GM19455 (cell line): ENCODE measurements around the gene MPPE1.
"Not testable (repeated sequence)": the region's sequence is repeated elsewhere in the genome, so short reads cannot be mapped to it uniquely, and the experiment has no call there.

Source experiments
- ATAC-seq: cut with Tn5 transposase; IDR thresholded peaks from one replicate; pipeline ENCODE4 v1.9.1; 2021; ENCODE audit not compliant: unreplicated experiment

The MPPE1 gene

DNA sequence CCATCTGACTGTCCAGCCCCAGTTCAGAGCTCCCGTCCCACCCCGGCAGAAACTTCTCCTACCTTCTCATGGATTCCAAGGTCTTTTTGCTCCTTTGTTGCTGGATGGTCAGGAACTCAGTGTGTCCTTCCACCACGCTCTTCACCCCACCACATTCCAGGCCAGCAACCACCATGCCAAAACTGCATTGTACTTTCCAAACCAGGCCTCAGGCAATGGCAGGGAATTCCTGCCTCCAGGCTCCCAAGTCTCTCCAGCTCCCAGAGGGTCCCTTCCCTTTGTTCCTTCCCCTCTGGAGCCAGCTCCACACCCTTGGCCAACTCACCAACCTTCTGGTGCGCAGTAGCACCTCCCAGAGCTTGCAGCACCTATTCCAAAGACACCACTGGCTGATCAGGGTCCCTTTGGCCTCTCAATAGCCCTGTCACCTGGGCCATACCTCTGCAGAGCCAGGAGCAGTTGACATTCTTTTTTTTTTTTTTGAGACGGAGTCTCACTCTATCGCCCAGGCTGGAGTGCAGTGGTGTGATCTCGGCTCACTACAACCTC is 48.8 kb downstream of the MPPE1 start:
- ATAC-seq, result no peak

DNA sequence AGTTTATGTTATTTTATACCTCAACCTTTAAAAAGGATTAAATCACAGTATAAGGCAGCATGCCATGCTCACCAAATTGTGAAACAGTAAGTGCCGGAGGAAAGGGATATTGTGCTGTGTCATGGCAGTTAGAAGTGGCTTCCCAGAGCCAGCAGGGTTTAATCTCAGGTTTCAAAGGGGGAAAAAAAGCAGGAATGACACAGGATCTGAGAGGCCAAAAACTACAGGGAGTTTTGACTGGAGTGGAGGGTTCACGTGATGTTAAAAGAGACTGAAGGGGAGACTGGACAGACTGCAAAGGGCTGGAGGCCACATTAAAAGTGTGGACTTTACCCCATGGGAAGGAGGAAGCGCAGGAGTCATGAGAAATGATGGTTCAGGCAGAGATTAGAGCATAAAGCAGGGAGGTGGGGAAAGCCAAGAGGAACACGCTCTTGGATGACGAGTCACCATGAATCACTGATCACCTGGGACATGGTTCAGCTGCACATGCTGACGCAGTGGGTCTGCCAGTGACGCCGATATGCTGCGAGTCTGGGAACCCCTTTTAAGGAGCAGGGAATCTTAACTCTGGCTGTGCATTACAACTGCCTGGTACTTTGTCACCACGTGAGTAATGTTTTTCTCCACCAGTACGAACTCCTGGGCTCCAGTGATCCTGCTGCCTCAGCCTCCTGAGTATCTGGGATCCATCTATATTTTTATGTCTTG is 50.8 kb downstream of the MPPE1 start:
- ATAC-seq, result no peak

DNA sequence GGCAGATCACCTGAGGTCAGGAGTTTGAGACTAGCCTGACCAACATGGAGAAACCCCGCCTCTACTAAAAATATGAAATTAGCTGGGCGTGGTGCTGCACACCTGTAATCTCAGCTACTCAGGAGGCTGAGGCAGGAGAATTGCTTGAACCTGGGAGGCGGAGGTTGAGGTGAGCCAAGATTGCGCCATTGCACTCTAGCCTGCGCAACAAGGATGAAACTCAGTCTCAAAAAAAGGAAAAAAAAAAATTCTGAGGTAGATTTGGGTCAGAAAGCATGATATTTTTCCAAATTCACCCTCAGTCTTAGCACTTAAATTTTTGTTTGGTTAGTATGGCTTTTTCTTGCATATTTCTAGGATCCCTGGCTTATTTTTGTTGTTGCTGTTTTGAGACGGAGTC is 53.6 kb downstream of the MPPE1 start:
- ATAC-seq, result not testable (repeated sequence)

DNA sequence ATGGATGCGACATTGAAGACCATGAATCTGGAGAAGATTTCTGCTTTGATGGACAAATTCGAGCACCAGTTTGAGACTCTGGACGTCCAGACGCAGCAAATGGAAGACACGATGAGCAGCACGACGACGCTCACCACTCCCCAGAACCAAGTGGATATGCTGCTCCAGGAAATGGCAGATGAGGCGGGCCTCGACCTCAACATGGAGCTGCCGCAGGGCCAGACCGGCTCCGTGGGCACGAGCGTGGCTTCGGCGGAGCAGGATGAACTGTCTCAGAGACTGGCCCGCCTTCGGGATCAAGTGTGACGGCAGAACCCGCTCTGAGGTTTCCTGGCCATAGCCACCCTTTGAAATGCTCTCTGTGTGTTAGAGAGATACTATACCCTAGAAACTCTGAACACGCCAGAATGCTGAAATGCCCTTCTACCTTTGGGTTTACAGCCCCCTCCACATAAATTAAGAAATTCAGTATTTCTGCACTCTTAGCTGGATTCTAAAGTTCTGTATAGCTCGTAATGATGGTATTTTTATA is 56.2 kb downstream of the MPPE1 start:
- peak; percentile 8 for ATAC-seq

DNA sequence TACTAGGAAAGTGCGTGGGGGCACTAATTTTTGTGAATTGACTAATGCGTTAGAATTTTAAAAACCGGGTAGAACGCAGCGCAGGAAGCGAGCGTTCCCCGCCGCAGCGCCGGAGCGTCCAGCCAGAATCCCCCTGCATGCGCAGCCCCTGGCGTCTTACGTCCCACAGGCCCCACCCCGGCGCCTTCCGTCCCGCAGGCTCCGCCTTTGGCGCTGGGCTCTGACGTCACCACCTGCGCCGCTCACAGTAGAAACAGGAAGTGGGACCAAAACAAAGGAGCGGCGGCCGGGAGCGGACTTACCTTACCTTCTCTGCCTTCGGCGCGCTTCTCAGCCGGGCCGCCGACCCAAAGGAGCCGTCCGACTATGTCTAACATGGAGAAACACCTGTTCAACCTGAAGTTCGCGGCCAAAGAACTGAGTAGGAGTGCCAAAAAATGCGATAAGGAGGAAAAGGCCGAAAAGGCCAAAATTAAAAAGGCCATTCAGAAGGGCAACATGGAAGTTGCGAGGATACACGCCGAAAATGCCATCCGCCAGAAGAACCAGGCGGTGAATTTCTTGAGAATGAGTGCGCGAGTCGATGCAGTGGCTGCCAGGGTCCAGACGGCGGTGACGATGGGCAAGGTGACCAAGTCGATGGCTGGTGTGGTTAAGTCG is 56.8 kb downstream of the MPPE1 start, which contains the start of gene CHMP1B:
CHMP1B (plus strand) TSS at position 268 of the 660 bp plus-strand sequence; CDS start at position 367, 99 bp downstream.
- ATAC-seq, result peak; percentile 98

DNA sequence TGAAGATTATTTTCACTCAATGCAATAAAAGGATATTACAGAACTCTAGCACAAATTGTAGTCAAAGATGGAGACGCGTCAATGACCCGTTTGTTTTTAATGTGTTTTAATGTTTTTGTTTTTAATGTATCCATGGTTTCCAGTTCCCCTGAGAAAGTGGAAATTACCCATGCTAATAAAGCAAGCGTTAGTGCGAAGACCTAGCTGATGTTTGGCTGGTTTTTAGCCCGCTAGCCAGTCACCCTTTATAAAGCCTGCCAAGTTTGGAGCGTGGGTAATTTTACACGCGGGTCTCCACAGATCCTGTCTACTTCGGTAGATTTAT is 57.3 kb downstream of the MPPE1 start:
- ATAC-seq, result peak; percentile 36

DNA sequence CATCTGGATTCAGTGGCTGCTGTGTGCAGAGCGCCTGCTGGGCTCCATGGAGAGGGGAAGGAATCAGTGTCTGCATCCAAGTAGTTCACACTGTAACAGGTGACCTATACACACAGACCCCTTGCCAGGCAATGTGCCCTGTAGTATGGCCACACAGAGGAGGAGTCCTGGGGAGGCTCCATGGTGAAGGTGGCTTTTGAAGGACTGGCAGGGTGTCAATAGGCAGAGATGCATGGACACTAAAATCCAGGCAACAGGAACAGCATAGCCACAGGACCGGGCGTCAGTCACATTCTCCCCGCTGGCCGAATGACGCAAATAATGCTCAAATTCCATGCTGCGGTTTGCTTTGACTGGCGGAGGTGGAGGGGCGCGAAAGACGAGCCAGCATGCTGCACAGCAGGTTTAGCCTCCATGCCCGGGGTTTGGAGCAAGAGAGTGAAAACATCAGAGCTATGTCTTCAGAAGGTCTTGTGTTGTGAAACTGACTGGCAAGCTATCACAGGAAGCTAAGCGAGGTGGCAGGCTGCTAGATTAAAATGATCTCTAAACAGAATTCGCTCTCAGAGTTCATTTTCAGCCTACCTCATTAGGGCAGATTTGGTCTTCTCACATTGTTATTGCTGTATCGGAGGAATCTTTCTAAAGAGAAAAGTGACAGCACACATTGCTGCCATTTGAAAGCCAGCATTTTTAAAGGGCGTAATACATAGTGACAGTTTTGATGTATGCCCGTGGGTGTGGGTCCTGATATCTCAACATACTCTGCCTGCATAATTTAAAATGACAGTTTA is 58.1 kb downstream of the MPPE1 start:
- no peak for ATAC-seq

DNA sequence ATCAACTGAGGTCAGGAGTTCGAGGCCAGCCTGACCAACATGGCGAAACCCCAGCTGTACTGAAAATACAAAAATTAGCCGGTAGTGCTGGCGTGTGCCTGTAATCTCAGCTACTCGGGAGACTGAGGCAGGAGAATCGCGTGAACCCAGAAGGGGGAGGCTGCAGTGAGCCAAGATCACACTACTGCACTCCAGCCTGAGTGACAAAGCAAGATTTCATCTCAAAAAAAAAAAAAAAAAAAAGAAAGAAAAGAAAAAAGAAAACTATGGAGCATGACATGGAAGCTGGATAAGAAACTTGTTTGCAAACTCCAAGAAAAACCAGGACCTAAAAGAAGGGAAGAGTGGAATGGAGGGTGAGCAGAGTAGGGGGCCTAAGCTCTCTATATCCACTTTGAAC is 58.8 kb downstream of the MPPE1 start:
- ATAC-seq, result no peak

DNA sequence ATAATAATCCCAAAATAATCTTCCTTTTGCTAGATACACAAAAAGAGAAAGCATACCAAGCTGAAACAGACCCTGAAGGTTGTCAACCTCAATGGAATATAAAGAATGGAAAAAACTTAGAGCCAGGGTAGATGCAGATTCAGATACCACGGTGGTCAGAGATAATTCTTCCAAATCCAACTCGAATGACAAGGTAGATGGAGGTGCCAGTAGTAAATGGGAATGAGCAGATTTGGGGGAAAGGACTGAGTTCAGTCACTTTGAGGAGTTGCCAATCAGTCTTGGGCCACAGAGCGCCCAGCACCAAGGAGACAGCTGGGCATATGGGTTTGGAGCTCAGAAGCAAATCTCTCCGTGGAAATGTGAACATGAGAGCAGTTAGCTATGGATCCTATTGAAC is 60.3 kb downstream of the MPPE1 start:
- no peak for ATAC-seq

DNA sequence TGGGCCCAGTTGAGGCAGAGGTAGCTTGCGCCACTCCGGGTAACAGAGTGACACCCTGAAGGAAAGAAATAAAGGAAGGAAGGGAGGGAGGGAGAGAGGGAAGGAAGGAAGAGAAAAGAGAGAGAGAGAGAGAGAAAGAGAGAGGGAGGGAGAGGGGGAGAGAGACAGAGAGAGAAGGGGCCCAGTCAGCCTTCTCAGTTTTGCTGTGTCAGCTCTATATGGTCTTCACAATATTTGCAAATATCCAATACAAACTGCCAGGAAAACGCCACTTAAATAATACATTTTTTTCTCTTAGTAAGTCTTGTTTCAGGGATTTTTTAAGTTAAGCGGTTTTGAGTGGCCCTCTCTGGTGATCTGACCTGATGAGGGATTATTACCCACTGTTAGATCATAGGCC is 62.5 kb downstream of the MPPE1 start:
- no peak for ATAC-seq

DNA sequence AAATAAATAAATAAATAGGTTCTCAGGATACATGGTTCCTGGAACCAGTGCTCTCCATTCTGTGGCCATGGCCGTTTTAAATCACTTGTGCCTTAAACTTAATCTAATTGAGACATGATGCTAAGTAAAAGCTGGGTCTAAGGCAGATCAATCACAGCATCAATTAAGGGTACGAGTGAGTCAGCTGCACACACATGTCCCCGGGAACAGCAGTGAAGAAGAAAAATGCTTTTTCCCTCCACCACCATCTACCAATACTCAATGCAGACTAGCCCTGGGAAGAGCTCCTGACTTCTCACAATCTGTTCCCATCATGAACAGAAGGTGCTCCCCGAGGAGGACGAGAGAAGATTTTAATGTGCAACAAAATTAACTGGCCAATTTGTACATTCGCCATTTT is 63.7 kb downstream of the MPPE1 start:
- no peak for ATAC-seq

DNA sequence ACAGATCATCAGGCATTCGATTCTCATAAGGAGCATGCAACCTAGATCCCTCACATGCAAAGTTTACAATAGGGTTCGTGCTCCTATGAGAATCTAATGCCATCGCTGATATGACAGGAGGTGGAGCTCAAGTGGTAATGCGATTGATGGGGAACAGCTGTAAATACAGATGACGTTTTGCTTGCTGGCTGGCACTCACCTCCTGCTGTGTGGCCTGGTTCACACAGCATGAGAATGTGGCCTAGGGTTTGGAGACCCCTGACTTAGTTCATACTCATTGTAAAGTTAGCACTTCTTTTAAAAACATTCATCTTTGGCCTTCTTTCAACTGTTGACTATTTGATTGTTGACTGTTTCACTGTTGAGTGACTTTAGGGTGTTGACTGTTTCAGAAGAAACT is 65.6 kb downstream of the MPPE1 start:
- ATAC-seq, result no peak

DNA sequence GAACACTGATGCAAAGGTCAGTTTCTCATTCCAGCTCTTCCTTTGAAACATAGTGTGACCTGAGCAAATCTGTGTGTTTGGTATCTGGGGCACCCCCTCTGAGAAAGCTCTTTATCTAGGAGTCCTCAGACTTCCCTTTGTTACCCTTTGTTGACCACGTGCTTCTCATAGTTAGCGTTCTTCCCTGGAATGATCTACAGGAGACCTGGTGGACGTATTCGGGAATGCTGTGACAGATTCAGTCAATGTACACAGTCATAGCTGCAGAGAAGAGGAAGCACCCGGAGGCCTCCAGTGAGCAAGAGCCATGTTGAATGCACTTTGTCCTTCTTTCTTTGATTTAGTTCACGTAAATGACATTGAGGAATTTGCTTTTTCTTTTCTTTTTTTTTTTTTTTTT is 67.6 kb downstream of the MPPE1 start:
- ATAC-seq, result no peak

DNA sequence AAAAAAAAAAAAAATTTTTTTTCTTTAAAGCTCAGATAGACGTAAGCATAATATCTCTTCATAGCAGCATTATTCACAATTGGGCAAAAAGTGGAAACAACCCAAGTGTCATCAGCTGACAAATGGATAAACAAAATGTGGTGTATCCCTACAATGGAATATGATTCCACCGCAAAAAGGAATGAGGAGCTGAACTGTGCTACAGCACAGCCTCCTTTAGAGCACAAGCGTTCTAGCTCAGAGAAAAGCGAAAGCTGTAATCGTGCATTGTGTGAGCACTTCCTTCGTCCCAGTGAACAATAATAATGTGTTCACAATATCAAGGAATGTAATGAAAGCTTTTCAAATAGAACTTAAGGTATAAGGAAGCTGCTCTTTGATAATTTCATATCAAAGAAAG is 68.6 kb downstream of the MPPE1 start:
- ATAC-seq, result no peak

DNA sequence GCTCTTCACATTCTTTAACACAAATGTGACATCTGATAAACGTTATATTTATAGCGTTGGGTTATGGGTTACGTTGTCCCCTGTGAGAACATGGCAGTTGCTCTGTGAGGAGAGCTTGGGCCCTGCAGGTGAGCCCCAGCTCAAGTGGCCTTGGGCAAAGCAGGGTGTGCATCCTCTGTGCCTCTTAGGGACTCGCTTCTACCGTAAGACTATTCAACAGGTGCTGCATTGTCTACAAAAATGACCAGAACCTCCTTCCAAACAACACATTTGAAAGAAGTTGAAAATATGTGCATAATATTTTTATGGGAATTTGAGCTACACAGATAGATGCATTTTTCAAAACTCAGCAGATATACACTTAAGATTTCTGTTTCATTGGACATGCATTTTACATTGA is 73.3 kb downstream of the MPPE1 start:
- no peak for ATAC-seq
